Measurements from ENCODE around the gene TPM4.

The TPM4 gene

DNA sequence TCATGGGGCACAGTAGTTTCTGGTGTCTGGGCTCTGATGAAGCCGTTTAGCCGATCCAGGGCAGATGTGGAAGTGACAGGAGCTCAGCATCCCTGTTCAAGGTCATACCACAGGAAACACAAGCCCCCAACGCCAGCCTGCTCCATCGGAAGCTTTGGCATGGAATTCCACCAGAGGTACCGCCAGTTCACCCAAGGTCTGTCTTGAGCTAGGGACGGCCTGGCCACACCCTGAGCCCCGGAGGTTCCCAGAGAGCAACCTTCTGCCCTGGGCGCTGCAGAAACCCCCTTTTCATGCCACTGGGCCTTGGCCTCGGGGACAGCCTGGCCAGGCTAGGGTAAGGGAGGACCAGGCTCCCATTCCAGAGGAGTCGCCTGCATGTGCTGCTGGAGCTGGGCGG is 39.4 kb upstream of the TPM4 start:
- TF ChIP-seq CTCF (IDR thresholded peaks at IDR 0.05; ENCODE audit: insufficient read depth, low read depth, low read length, missing control alignments), result no peak
- no peak overlapping the region for H3K4me3 ChIP-seq (ENCODE audit: low read depth, low read length)
- DNase-seq (ENCODE audit: low read depth), result no peak

DNA sequence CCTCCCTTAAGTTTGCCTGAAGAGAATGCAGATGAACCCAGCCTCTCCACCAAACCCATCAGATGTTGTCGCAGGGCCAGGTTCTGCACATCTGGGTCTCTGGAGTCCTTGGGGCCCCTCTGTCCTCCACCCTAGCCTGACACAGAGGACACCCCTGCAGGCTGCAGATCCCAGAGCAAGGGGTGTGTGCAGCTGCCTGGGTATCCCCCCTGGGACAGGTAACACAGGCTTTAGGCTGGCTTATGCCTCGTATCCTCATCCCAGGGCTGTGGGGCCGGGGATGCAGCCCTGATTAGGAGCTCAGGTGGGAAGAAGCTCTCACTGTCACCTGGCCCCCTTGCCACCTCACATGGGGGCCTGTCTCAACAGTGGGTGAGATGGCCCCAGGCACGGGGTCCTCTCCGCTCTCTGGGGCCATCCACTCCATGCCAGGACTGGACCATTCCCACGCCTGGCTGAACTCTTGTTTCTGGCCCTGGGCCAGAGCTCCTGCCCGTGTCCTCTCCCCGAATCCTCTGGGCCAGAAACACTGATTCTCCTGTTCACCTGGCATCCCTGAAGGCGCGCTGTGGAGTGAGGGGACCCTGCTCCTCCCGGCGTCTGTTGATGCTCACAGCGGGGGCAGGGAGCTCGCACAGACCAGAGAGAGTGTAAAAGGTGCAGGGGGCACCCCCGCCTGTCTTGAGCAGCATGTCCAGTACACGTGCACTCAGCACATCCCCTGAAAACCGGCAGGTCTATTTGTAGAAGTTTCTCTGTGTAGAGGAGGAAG is 38.7 kb upstream of the TPM4 start:
- no peak for TF ChIP-seq CTCF (IDR thresholded peaks at IDR 0.05; ENCODE audit: insufficient read depth, low read depth, low read length, missing control alignments)

GRCh38 chr19:16038196-16038695 is 38.0 kb upstream of the TPM4 start:
- H3K4me3 ChIP-seq (ENCODE audit: low read depth, low read length), result no peak overlapping the region
- DNase-seq (ENCODE audit: low read depth), result no peak
- no peak for TF ChIP-seq CTCF (IDR thresholded peaks at IDR 0.05; ENCODE audit: insufficient read depth, low read depth, low read length, missing control alignments)

More for the DNA sequence above, 38.7 kb upstream of the TPM4 start:
- H3K4me3 ChIP-seq (ENCODE audit: low read depth, low read length), result no peak overlapping the region
- DNase-seq (ENCODE audit: low read depth), result no peak

DNA sequence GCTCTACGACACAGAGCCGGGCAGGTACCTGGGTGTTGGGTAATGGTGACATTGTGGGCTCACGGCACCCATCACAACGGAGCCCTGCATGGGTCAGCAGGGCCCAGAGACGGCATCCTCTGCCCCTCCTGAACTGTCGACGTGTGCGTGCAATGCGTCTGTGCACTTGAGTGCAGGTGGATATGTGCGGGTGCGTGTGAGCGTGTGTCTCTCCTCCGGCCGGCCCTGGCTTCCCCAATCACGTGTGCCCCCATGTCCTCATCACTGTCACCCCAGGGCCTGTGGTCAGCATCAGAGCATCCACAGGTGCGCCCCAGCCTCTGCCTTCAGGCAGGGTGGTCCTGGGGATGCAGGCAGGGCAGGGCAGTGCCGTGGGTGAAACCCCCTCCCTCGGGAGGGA is 37.2 kb upstream of the TPM4 start:
- no peak for TF ChIP-seq CTCF (IDR thresholded peaks at IDR 0.05; ENCODE audit: insufficient read depth, low read depth, low read length, missing control alignments)
- no peak for DNase-seq (ENCODE audit: low read depth)
- no peak overlapping the region for H3K4me3 ChIP-seq (ENCODE audit: low read depth, low read length)

DNA sequence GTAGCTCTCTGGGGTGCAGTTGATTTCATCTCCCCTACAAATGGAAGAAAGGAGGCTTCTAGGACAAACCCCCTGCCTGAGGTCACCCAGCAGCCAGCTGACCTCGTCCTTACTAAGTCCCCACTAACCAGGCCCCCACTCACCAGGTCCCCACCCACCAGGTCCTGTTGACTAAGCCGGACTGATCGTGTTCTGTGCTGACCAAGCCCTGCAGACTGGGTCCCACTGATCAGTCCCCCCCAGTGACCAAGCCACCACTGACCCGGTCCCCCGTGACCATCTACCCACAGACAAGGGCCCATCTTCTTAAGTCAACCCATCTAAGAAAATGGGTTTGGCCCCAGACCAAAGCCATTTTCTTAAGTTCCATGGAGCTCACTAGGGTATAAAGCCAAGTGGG is 36.8 kb upstream of the TPM4 start:
- DNase-seq (ENCODE audit: low read depth), result no peak
- no peak overlapping the region for H3K4me3 ChIP-seq (ENCODE audit: low read depth, low read length)
- TF ChIP-seq CTCF (IDR thresholded peaks at IDR 0.05; ENCODE audit: insufficient read depth, low read depth, low read length, missing control alignments), result no peak

- DNase-seq (ENCODE audit: low read depth), result no peak
- no peak overlapping the region for H3K4me3 ChIP-seq (ENCODE audit: low read depth, low read length)
- TF ChIP-seq CTCF (IDR thresholded peaks at IDR 0.05; ENCODE audit: insufficient read depth, low read depth, low read length, missing control alignments), result no peak
Observed at GRCh38 chr19:16040642-16041041, 35.7 kb upstream of the TPM4 start.

All from GM12865 (cell line).